ENCODE results near the gene SNX8. TPM values are rescaled to one million over a fixed set of nuclear protein-coding genes. Genes with fewer than 3 reads are reported as not detected.
"Not testable (repeated sequence)": the region's sequence is repeated elsewhere in the genome, so short reads cannot be mapped to it uniquely, and the experiment has no call there.

SNX8 gene
- total RNA-seq, 1 donor from 2014 or later: 8.3 TPM

DNA sequence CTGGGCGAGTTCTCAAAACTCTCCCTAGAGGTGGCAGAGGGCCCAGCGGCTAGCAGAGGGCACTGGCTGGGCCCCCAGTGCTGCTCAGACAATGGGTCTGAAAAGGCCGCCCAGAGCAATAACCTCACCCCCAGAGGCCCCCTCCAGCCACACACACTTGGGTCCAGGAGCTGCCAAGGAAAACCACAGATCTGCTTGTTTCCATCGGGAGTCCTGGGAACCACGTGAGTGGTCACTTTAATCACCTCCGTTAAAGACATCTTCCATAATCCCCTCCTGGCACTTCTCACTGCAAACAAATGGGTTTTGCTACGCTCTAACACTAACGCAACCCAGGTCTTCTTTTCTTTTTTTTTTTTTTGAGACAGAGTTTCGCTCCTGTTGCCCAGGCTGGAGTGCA, 42.2 kb downstream of the SNX8 start:
- no peaks in the 10 kb centered on the region for H3K9me3 ChIP-seq
- TF ChIP-seq POLR2A (IDR thresholded peaks at IDR 0.05) (no peak), POLR2AphosphoS5 (IDR thresholded peaks at IDR 0.05; ENCODE audit: insufficient read depth in 1 of 2, low read depth in 1 of 2) (no peak)
- TF ChIP-seq, protein P1, sequence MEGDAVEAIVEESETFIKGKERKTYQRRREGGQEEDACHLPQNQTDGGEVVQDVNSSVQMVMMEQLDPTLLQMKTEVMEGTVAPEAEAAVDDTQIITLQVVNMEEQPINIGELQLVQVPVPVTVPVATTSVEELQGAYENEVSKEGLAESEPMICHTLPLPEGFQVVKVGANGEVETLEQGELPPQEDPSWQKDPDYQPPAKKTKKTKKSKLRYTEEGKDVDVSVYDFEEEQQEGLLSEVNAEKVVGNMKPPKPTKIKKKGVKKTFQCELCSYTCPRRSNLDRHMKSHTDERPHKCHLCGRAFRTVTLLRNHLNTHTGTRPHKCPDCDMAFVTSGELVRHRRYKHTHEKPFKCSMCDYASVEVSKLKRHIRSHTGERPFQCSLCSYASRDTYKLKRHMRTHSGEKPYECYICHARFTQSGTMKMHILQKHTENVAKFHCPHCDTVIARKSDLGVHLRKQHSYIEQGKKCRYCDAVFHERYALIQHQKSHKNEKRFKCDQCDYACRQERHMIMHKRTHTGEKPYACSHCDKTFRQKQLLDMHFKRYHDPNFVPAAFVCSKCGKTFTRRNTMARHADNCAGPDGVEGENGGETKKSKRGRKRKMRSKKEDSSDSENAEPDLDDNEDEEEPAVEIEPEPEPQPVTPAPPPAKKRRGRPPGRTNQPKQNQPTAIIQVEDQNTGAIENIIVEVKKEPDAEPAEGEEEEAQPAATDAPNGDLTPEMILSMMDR (IDR thresholded peaks at IDR 0.05): no peak
- H3K36me3 ChIP-seq: peaks cover 0 to 10% of the 10 kb centered on the region in 2 donors
- intact Hi-C loops (cut with DNase I): no loop called here
- H3K27me3 ChIP-seq: no peaks in the 10 kb centered on the region
- no peak overlapping the region for H3K27ac ChIP-seq
- peaks cover 6% of the 10 kb centered on the region for H3K4me1 ChIP-seq
- no peak overlapping the region for H3K4me3 ChIP-seq
- DNase-seq (ENCODE audit: extremely low spot score in 2 of 2): no peak

DNA sequence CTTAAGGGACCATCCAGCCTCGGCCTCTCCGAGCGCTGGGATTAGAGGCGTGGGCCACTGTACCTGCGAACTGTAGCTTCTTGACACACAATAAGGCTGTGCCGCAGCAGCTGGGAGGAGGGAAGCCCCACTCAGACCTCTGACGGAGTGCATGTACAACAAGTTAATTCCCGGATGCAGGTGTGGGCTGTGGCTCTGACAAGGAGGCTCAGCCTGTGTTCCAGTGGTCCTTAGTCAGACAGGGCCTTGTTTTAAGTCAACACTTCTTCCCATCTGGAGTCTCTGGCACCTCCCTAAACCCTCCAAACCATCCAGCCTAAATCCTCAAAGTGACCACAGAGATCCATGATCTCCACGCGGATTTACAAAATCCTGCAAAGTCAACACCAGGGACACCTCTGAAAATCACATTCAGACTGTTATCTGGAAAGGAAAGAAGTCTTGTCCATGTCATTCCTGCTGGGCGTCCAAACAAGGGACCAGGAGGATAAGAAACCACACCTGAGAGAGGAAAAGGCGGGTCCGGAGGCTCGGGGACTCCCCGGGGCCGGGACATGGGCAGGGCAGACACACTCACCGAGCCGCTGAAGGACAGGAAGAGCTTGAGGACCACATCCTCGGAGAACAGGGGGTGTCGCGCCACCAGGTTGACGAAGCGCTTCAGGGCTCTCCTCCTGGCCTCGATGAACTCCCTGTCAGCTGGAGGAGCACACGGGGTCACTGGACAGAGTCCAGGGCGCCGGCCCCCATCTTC, 42.8 kb downstream of the SNX8 start:
- no peaks in the 10 kb centered on the region for H3K27me3 ChIP-seq
- peaks cover 0 to 10% of the 10 kb centered on the region in 2 donors for H3K36me3 ChIP-seq
- intact Hi-C loops (cut with DNase I): no loop called here
- DNase-seq (ENCODE audit: extremely low spot score in 2 of 2): no peak
- H3K4me1 ChIP-seq: peaks cover 6% of the 10 kb centered on the region
- no peak overlapping the region for H3K27ac ChIP-seq
- H3K4me3 ChIP-seq: no peak overlapping the region
- no peaks in the 10 kb centered on the region for H3K9me3 ChIP-seq
- TF ChIP-seq, protein P1 (IDR thresholded peaks at IDR 0.05): no peak
- TF ChIP-seq POLR2AphosphoS5 (IDR thresholded peaks at IDR 0.05; ENCODE audit: insufficient read depth in 1 of 2, low read depth in 1 of 2) (no peak), POLR2A (IDR thresholded peaks at IDR 0.05) (no peak)

DNA sequence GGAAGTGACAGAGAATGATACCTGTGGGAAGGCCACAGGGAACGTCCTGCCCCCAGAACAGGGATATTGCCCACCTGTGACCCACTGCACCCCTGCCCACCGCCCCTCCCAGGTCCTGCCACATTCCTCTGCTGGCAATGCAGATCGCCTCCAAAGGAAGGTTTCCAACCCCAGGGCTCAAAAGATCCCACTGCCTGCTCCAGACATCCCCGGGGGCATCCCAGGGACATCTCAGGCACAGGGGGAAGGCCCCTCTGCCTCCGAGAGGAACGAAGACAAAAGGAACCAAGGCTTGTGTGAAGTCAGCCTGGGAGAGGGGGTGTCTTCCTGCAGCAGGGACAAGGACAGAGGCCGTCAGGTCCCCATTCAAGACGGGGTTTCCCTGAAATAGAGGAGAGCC, 43.7 kb downstream of the SNX8 start:
- H3K4me1 ChIP-seq: peaks cover 6% of the 10 kb centered on the region
- H3K4me3 ChIP-seq: no peak overlapping the region
- H3K36me3 ChIP-seq: peaks cover 0 to 10% of the 10 kb centered on the region in 2 donors
- no peak overlapping the region for H3K27ac ChIP-seq
- intact Hi-C loops (cut with DNase I): no loop called here
- DNase-seq (ENCODE audit: extremely low spot score in 2 of 2): no peak
- no peaks in the 10 kb centered on the region for H3K27me3 ChIP-seq
- TF ChIP-seq, protein P1 (IDR thresholded peaks at IDR 0.05): no peak
- TF ChIP-seq POLR2A (IDR thresholded peaks at IDR 0.05): no peak
- TF ChIP-seq POLR2AphosphoS5 (IDR thresholded peaks at IDR 0.05; ENCODE audit: insufficient read depth in 1 of 2, low read depth in 1 of 2): no peak
- H3K9me3 ChIP-seq: no peaks in the 10 kb centered on the region

DNA sequence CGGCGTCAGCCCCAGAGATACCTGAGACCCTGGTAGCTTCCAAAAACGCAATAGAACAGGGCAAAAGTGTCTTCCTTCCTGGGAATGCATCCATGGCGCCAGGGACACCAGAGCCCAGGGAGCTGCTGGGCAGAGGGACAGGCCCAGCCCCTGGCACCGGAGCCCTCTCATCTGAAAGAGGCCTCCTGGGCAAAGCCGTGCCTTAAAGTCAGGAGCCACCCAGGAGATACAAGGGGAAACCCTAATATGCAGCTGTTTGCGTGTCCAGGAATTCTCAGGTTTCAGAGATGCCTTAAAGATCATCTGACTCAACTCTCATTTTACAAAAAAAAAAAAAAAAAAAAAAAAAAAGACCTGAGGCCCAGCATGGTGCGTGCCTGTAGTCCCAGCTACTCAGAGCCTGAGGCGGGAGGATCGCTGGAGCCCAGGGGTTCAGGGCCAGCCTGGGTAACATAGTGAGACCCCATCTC, 44.2 kb downstream of the SNX8 start:
- TF ChIP-seq, protein P1 (IDR thresholded peaks at IDR 0.05): no peak
- TF ChIP-seq POLR2AphosphoS5 (IDR thresholded peaks at IDR 0.05; ENCODE audit: insufficient read depth in 1 of 2, low read depth in 1 of 2) (no peak), POLR2A (IDR thresholded peaks at IDR 0.05) (no peak)
- H3K27ac ChIP-seq: no peak overlapping the region

DNA sequence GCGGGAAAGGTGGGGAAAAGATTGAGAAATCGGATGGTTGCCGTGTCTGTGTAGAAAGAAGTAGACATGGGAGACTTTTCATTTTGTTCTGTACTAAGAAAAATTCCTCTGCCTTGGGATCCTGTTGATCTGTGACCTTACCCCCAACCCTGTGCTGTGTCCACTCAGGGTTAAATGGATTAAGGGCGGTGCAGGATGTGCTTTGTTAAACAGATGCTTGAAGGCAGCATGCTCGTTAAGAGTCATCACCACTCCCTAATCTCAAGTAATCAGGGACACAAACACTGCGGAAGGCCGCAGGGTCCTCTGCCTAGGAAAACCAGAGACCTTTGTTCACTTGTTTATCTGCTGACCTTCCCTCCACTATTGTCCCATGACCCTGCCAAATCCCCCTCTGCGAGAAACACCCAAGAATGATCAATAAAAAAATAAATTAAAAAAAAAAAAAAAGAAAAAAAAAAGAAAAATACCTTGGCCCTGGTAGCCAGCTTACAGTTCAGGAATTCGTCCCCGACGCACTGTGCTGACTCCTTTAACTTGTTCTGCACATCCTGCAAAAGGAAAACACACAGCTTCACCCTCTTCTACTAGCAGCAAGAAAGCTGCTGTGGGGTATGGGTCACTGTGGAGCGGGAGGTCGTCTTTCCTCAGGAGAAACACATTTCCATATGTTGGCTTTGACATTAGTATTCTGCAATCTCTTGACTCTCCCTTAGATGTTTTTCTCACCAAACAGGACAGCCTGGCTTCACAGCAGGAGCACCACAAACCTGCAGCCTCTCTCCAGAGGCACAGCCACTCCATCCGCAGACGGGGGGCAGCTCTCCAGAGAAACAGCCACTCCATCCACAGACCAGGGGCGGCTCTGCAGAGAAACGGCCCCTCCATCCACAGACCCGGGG, 44.9 kb downstream of the SNX8 start:
- H3K9me3 ChIP-seq; H3K4me1 ChIP-seq; H3K4me3 ChIP-seq; H3K36me3 ChIP-seq; H3K27ac ChIP-seq; intact Hi-C loops (cut with DNase I); H3K27me3 ChIP-seq; DNase-seq (ENCODE audit: extremely low spot score in 2 of 2): not testable (repeated sequence)

More for the DNA sequence above, 44.2 kb downstream of the SNX8 start:
- Histone ChIP-seq H3K4me3 (no peak overlapping the region), H3K27me3 (no peaks in the 10 kb centered on the region), H3K36me3 (peaks cover 0 to 10% of the 10 kb centered on the region in 2 donors), H3K4me1 (peaks cover 6% of the 10 kb centered on the region), H3K9me3 (no peaks in the 10 kb centered on the region)
- DNase-seq (ENCODE audit: extremely low spot score in 2 of 2): no peak
- intact Hi-C loops (cut with DNase I): no loop called here

Data from vagina (tissue), 2 donors.